ENCODE data around the gene INPP5E. TPM values are rescaled to one million over a fixed set of nuclear protein-coding genes. Genes with fewer than 3 reads are reported as not detected.

INPP5E gene
- total and polyA plus RNA-seq, 2 donors (not counting 1 experiment from before 2014, with no cell fraction given): 3.9 to 7.8 TPM

DNA sequence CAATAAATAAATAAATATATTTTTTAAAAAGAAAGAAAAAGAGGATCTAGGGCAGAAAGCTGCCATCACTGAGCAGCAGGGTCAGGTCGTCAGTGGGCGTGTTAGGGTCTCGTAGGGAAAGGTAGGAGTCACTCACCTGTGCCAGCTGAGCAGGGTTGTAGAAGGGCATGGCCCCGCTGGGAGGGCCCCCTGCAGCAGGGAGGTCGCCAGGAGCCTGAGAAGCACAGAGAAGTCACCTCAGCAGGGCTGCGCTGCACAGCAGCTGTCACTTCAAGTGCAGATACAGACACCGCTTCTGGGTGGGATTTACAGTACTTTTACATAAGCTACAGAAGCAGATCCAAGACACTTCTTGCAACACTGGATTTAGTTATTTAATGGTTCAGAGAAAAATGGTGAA, 4.0 kb upstream of the INPP5E start:
- peaks cover 4% of the 10 kb centered on the region for H3K79me2 ChIP-seq (ENCODE audit: control insufficient read depth, insufficient read depth, low read length)
- H3K4me3 ChIP-seq (replicated peaks in 1 of 4; ENCODE audit: control extremely low read depth in 1 of 4, insufficient read depth in 1 of 4, low read depth in 3 of 4, low read length in 4 of 4): no peak overlapping the region
- no peak overlapping the region for H3K9ac ChIP-seq (ENCODE audit: insufficient read depth, low read length)
- H2AFZ ChIP-seq (ENCODE audit: low read length): no peak overlapping the region
- no peaks in the 10 kb centered on the region for H4K20me1 ChIP-seq (ENCODE audit: control insufficient read depth, extremely low read depth, insufficient read depth, low read length)
- H3K4me1 ChIP-seq (ENCODE audit: control insufficient read depth, extremely low read depth, insufficient read depth, low read length): peaks cover 4% of the 10 kb centered on the region
- TF ChIP-seq, protein P1, sequence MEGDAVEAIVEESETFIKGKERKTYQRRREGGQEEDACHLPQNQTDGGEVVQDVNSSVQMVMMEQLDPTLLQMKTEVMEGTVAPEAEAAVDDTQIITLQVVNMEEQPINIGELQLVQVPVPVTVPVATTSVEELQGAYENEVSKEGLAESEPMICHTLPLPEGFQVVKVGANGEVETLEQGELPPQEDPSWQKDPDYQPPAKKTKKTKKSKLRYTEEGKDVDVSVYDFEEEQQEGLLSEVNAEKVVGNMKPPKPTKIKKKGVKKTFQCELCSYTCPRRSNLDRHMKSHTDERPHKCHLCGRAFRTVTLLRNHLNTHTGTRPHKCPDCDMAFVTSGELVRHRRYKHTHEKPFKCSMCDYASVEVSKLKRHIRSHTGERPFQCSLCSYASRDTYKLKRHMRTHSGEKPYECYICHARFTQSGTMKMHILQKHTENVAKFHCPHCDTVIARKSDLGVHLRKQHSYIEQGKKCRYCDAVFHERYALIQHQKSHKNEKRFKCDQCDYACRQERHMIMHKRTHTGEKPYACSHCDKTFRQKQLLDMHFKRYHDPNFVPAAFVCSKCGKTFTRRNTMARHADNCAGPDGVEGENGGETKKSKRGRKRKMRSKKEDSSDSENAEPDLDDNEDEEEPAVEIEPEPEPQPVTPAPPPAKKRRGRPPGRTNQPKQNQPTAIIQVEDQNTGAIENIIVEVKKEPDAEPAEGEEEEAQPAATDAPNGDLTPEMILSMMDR (conservative IDR thresholded peaks at IDR 0.05 in 1 of 2, IDR thresholded peaks at IDR 0.05 in 1 of 2; ENCODE audit: low read depth in 1 of 2, low read length in 2 of 2): no peak
- TF ChIP-seq EZH2 (IDR thresholded peaks at IDR 0.05; ENCODE audit: low read length, missing control alignments): no peak
- no peaks in the 10 kb centered on the region for H3K27me3 ChIP-seq (ENCODE audit: control insufficient read depth, insufficient read depth, low read length)
- no peak overlapping the region for H3K4me2 ChIP-seq (ENCODE audit: extremely low read depth, insufficient read depth, low read length)
- peaks cover 38% of the 10 kb centered on the region for H3K36me3 ChIP-seq (ENCODE audit: control insufficient read depth, insufficient read depth, low read length)
- H3K9me3 ChIP-seq (ENCODE audit: control insufficient read depth, insufficient read depth, low read depth, low read length): no peaks in the 10 kb centered on the region
- DNase-seq (ENCODE audit: low read depth in 2 of 2): no peak
- no peak overlapping the region for H3K27ac ChIP-seq (ENCODE audit: insufficient read depth, low read length)

DNA sequence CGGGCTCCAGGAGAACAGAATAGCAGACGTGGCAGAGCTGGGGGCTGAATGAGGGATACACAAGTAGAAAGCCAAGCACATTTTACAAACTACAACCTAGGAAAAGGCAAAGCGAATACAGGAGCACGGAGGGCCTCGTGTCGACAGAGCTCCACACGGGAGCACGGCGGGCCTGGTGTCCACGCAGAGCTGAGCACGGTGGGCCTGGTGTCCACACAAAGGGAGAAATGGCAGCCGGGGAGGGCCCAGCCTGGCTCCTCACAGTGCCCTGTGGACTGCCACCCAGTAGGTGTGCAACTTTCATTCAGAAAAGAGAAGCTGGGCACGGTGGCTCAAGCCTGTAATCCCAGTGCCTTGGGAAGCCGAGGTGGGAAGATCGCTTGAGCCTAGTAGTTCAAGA, 3.4 kb upstream of the INPP5E start:
- Histone ChIP-seq H3K27ac (ENCODE audit: insufficient read depth, low read length) (no peak overlapping the region), H2AFZ (ENCODE audit: low read length) (no peak overlapping the region), H3K4me1 (ENCODE audit: control insufficient read depth, extremely low read depth, insufficient read depth, low read length) (peaks cover 4% of the 10 kb centered on the region), H3K4me2 (ENCODE audit: extremely low read depth, insufficient read depth, low read length) (no peak overlapping the region), H3K9ac (ENCODE audit: insufficient read depth, low read length) (no peak overlapping the region), H4K20me1 (ENCODE audit: control insufficient read depth, extremely low read depth, insufficient read depth, low read length) (no peaks in the 10 kb centered on the region), H3K4me3 (replicated peaks in 1 of 4; ENCODE audit: control extremely low read depth in 1 of 4, insufficient read depth in 1 of 4, low read depth in 3 of 4, low read length in 4 of 4) (no peak overlapping the region), H3K36me3 (ENCODE audit: control insufficient read depth, insufficient read depth, low read length) (peaks cover 35% of the 10 kb centered on the region), H3K27me3 (ENCODE audit: control insufficient read depth, insufficient read depth, low read length) (no peaks in the 10 kb centered on the region), H3K79me2 (ENCODE audit: control insufficient read depth, insufficient read depth, low read length) (peaks cover 10% of the 10 kb centered on the region), H3K9me3 (ENCODE audit: control insufficient read depth, insufficient read depth, low read depth, low read length) (no peaks in the 10 kb centered on the region)
- no peak for DNase-seq (ENCODE audit: low read depth in 2 of 2)
- TF ChIP-seq, protein P1 (conservative IDR thresholded peaks at IDR 0.05 in 1 of 2, IDR thresholded peaks at IDR 0.05 in 1 of 2; ENCODE audit: low read depth in 1 of 2, low read length in 2 of 2): no peak
- TF ChIP-seq EZH2 (IDR thresholded peaks at IDR 0.05; ENCODE audit: low read length, missing control alignments): no peak

DNA sequence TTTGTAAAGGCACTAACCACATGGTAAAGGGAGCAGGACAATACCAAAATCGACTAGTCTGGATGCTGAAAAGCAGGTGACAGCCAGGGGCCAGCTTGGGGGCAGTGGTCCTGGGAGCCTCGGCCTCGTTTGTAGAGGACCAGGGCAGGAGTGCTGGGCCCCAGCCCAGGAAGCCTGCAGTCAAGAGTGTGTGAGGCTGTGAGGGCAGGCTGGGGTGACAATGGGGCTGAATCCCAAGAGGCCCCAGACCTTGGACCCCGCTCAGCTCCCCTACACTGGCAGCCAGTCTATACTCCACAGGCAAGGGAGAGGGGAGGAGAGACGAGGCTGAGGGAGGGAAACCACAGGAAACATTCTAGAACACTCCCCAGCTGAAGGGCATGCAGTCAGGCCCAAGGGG, 2.6 kb upstream of the INPP5E start:
- no peak for TF ChIP-seq EZH2 (IDR thresholded peaks at IDR 0.05; ENCODE audit: low read length, missing control alignments)
- TF ChIP-seq, protein P1 (conservative IDR thresholded peaks at IDR 0.05 in 1 of 2, IDR thresholded peaks at IDR 0.05 in 1 of 2; ENCODE audit: low read depth in 1 of 2, low read length in 2 of 2): no peak
- no peaks in the 10 kb centered on the region for H3K9me3 ChIP-seq (ENCODE audit: control insufficient read depth, insufficient read depth, low read depth, low read length)
- H3K4me1 ChIP-seq (ENCODE audit: control insufficient read depth, extremely low read depth, insufficient read depth, low read length): peaks cover 9% of the 10 kb centered on the region
- H3K4me2 ChIP-seq (ENCODE audit: extremely low read depth, insufficient read depth, low read length): no peak overlapping the region
- no peak overlapping the region for H3K4me3 ChIP-seq (replicated peaks in 1 of 4; ENCODE audit: control extremely low read depth in 1 of 4, insufficient read depth in 1 of 4, low read depth in 3 of 4, low read length in 4 of 4)
- H3K27ac ChIP-seq (ENCODE audit: insufficient read depth, low read length): no peak overlapping the region
- H3K79me2 ChIP-seq (ENCODE audit: control insufficient read depth, insufficient read depth, low read length): peaks cover 18% of the 10 kb centered on the region
- no peaks in the 10 kb centered on the region for H3K27me3 ChIP-seq (ENCODE audit: control insufficient read depth, insufficient read depth, low read length)
- no peaks in the 10 kb centered on the region for H4K20me1 ChIP-seq (ENCODE audit: control insufficient read depth, extremely low read depth, insufficient read depth, low read length)
- peaks cover 33% of the 10 kb centered on the region for H3K36me3 ChIP-seq (ENCODE audit: control insufficient read depth, insufficient read depth, low read length)
- no peak overlapping the region for H2AFZ ChIP-seq (ENCODE audit: low read length)
- no peak overlapping the region for H3K9ac ChIP-seq (ENCODE audit: insufficient read depth, low read length)
- no peak for DNase-seq (ENCODE audit: low read depth in 2 of 2)
